HepG2 (cell line): ENCODE results near the gene TUBB3. TPM values are rescaled to one million over a fixed set of nuclear protein-coding genes. Genes with fewer than 3 reads are reported as not detected.

ENCODE experiments used
- FOXO1 ChIP-seq: sonication (generic); formaldehyde crosslinking; IDR thresholded peaks from 2 replicates; pipeline ENCODE4 v1.4.0; 2020; ENCODE audit warnings: missing genetic modification reagents
- HDAC6 ChIP-seq: fragments of 200-600 bp; sonication (generic); IDR thresholded peaks from 2 replicates; pipeline ENCODE4 v1.7.0; 2017; ENCODE audit warnings: mild to moderate bottlenecking, antibody characterized with exemption, low read length, low read depth
- HNRNPL ChIP-seq: fragments of 200-400 bp; formaldehyde crosslinking; IDR thresholded peaks from 2 replicates; pipeline ENCODE4 v1.6.1; 2017; ENCODE audit warnings: mild to moderate bottlenecking, low read depth, low read length
- JUN ChIP-seq: sonication (generic); formaldehyde crosslinking; IDR thresholded peaks from 2 replicates; pipeline ENCODE4 v1.4.0; 2020; ENCODE audit warnings: mild to moderate bottlenecking, missing genetic modification reagents
- MBD4 ChIP-seq: IDR thresholded peaks from 2 replicates; pipeline ENCODE4 v1.6.1; 2012; ENCODE audit warnings: low read length, inconsistent platforms, borderline replicate concordance
- MED8 ChIP-seq: sonication (generic); formaldehyde crosslinking; IDR thresholded peaks from 2 replicates; pipeline ENCODE4 v1.8.1; 2023; ENCODE audit warnings: mild to moderate bottlenecking, missing genetic modification reagents; ENCODE audit not compliant: insufficient replicate concordance
- NCOA1 ChIP-seq: sonication (generic); formaldehyde crosslinking; IDR thresholded peaks from 2 replicates; pipeline ENCODE4 v1.9.0; 2021; ENCODE audit warnings: missing genetic modification reagents
- PHF5A ChIP-seq: IDR thresholded peaks from one replicate; pipeline ENCODE4 v1.6.1; 2018; ENCODE audit warnings: low read depth, missing genetic modification reagents; ENCODE audit not compliant: unreplicated experiment
- RFXANK ChIP-seq: IDR thresholded peaks from 2 replicates; pipeline ENCODE4 v1.6.1; 2016
- SALL1 ChIP-seq: sonication (generic); formaldehyde crosslinking; IDR thresholded peaks from 2 replicates; pipeline ENCODE4 v1.8.0; 2022; ENCODE audit warnings: mild to moderate bottlenecking, missing genetic modification reagents
- TARDBP ChIP-seq: sonication (generic); formaldehyde crosslinking; IDR thresholded peaks from 2 replicates; pipeline ENCODE4 v1.8.0; 2022; ENCODE audit warnings: mild to moderate bottlenecking, missing genetic modification reagents
- TGIF2 ChIP-seq: IDR thresholded peaks from 2 replicates; pipeline ENCODE4 v1.6.1; 2016; ENCODE audit warnings: control low read depth, missing compliant biosample characterization
- U2AF2 ChIP-seq: fragments of 200-400 bp; formaldehyde crosslinking; IDR thresholded peaks from 2 replicates; pipeline ENCODE4 v1.6.1; 2017; ENCODE audit warnings: low read depth, mild to moderate bottlenecking, low read length
- ZBTB7B ChIP-seq: sonication (generic); formaldehyde crosslinking; IDR thresholded peaks from 2 replicates; pipeline ENCODE4 v1.4.0; 2020; ENCODE audit warnings: missing genetic modification reagents
- ZFP36 ChIP-seq: fragments of 150-350 bp; IDR thresholded peaks from 2 replicates; pipeline ENCODE4 v1.6.1; 2018; ENCODE audit warnings: borderline replicate concordance, low read length, low read depth; ENCODE audit not compliant: partially characterized antibody
- ZNF160 ChIP-seq: sonication (generic); formaldehyde crosslinking; IDR thresholded peaks from 2 replicates; pipeline ENCODE4 v1.8.0; 2022; ENCODE audit warnings: mild to moderate bottlenecking, inconsistent platforms, missing genetic modification reagents
- ZNF20 ChIP-seq: sonication (generic); formaldehyde crosslinking; IDR thresholded peaks from 2 replicates; pipeline ENCODE4 v1.4.0; 2020; ENCODE audit warnings: mild to moderate bottlenecking, moderate library complexity, missing genetic modification reagents
- ZNF33B ChIP-seq: sonication (generic); formaldehyde crosslinking; IDR thresholded peaks from 2 replicates; pipeline ENCODE4 v1.5.1; 2020; ENCODE audit warnings: mild to moderate bottlenecking, missing genetic modification reagents
- ZNF562 ChIP-seq: sonication (generic); formaldehyde crosslinking; IDR thresholded peaks from 2 replicates; pipeline ENCODE4 v1.8.0; 2022; ENCODE audit warnings: missing genetic modification reagents, borderline replicate concordance
- ZNF607 ChIP-seq: sonication (generic); formaldehyde crosslinking; IDR thresholded peaks from 2 replicates; pipeline ENCODE4 v1.5.1; 2020; ENCODE audit warnings: missing genetic modification reagents, mild to moderate bottlenecking, borderline replicate concordance
- ZNF713 ChIP-seq: sonication (generic); formaldehyde crosslinking; IDR thresholded peaks from 2 replicates; pipeline ENCODE4 v1.4.0; 2020; ENCODE audit warnings: mild to moderate bottlenecking, missing genetic modification reagents
- polyA plus RNA-seq, 8 experiments: library from polyadenylated mRNA; depleted of rRNA in 3 of 8; stranded (reverse) in 7 of 8; unstranded in 1 of 8; fragments of >200 nt; fragmentation: Illumina TruSeq in 4 of 8; extraction: Trizol in 4 of 8; gene quantifications; 2 replicates each; pipeline versions ENCODE4 v1.2.1 to v1.2.3, GENCODE V29; 2011 to 2016; ENCODE audit warnings: low read depth in 4 of 8, missing spikeins in 1 of 8, mixed read lengths in 1 of 8; ENCODE audit not compliant: insufficient read depth in 1 of 8
- total RNA-seq, 5 experiments: library from RNA; depleted of rRNA; stranded (reverse); fragments of >200 nt; fragmentation: Illumina TruSeq; extraction: Trizol; gene quantifications; 2 replicates each; pipeline ENCODE4 v1.2.3, GENCODE V29; 2016; ENCODE audit warnings: low read depth in 1 of 5
- TF ChIP-seq, protein P1 (sequence below): sonication (generic); formaldehyde crosslinking; IDR thresholded peaks from 2 replicates; pipeline ENCODE4 v1.5.1; 2020; ENCODE audit warnings: missing genetic modification reagents, mild to moderate bottlenecking, borderline replicate concordance
- TF ChIP-seq, protein P2 (sequence below): sonication (generic); formaldehyde crosslinking; IDR thresholded peaks from 2 replicates; pipeline ENCODE4 v1.4.0; 2020; ENCODE audit warnings: missing genetic modification reagents, low read depth, mild to moderate bottlenecking, borderline replicate concordance
- TF ChIP-seq, protein P3 (sequence below): sonication (generic); formaldehyde crosslinking; IDR thresholded peaks from 2 replicates; pipeline ENCODE4 v1.5.1; 2020; ENCODE audit warnings: missing genetic modification reagents, mild to moderate bottlenecking, borderline replicate concordance
- TF ChIP-seq, protein P4 (sequence below): sonication (generic); formaldehyde crosslinking; IDR thresholded peaks from 2 replicates; pipeline ENCODE4 v1.8.0; 2022; ENCODE audit warnings: mild to moderate bottlenecking, missing genetic modification reagents, moderate library complexity

The TUBB3 gene
- total and polyA plus RNA-seq, 2 of the 13 experiments (the other 11 are each of a cell fraction or from before 2014, with no cell fraction given) = 110 to 185 TPM

DNA sequence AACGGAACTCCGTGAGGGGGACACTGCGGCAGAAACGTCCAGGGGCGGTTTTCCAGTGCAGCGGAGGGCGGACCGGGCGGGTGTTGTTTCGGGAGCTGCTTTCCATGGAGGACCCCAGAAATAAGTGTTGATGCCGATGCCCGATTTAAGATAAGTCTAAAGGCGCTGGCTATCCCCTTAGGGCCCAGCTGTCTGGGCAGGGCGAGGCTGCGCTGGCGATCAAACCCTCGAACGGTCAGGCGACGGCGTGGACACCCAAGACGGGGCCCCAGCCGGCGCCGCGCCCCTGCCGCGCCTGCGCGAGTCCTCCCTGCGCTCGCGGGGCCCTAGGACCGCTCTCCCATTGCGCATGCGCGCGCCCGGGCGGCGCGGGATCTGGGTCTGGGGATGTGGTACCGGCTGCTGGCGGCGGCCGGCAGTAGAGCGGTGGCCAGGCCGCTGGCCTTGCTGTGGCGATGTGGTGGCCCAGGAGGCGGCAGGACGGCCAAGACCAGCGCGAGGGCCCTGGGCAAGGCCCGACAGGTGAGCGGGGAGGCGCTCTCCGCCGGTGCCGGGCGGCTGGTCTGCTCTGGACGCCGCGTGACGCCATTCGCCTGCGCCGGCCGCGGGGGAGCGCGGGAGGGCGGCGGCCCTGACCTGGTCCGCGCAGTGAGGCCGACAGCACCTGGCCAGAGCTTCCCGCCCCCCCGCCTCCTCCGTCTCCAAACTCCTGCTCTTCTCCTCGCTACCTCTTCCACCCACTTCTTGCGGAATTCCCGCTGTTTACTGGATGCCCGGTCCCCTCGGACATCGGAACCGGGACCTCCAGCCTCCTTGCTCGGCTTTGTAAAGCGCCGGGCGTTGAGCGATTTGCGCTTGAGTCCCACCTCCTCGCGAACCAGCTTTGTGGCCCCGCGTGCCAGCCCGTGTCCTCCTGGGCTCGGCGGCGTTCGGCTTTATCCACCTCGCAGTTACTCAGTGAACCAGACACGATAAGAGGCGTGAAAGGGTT, 49.4 kb downstream of the TUBB3 start (continued):
- 0 out of 2 replicates have a peak, but pooled peaks have one; percentile 4 for TF ChIP-seq ZBTB7B (CRISPR knock-in tag)
- TF ChIP-seq, protein P1, sequence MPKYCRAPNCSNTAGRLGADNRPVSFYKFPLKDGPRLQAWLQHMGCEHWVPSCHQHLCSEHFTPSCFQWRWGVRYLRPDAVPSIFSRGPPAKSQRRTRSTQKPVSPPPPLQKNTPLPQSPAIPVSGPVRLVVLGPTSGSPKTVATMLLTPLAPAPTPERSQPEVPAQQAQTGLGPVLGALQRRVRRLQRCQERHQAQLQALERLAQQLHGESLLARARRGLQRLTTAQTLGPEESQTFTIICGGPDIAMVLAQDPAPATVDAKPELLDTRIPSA = peak; percentile 98
- peak; percentile 83 for TF ChIP-seq RFXANK (CRISPR knock-in tag)
- TF ChIP-seq ZNF713 = peak; percentile 3; the same call in 1 of the 2 replicates
- TF ChIP-seq, protein P2, sequence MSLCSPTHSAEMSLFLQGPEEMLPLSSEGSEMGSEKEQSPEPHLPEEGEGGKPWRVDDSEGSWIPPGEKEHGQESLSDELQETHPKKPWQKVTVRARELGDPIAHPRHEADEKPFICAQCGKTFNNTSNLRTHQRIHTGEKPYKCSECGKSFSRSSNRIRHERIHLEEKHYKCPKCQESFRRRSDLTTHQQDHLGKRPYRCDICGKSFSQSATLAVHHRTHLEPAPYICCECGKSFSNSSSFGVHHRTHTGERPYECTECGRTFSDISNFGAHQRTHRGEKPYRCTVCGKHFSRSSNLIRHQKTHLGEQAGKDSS = no peak
- peak; percentile 80 for TF ChIP-seq PHF5A (CRISPR knock-in tag)
- peak; percentile 63; the same call in 1 of the 2 replicates for TF ChIP-seq ZNF33B (CRISPR knock-in tag)
- TF ChIP-seq SALL1 = peak; percentile 7; the same call in 1 of the 2 replicates
- TF ChIP-seq FOXO1 (CRISPR knock-in tag) = no peak; the same call in 1 of the 2 replicates
- no peak; the same call in 1 of the 2 replicates for TF ChIP-seq ZNF160 (CRISPR knock-in tag)
- peak; percentile 93 for TF ChIP-seq TARDBP (CRISPR knock-in tag)
- no peak; the same call in 1 of the 2 replicates for TF ChIP-seq ZNF607 (CRISPR knock-in tag)
- no peak for TF ChIP-seq ZNF562 (CRISPR knock-in tag)
- TF ChIP-seq HNRNPL = no peak
- no peak for TF ChIP-seq MBD4
- TF ChIP-seq TGIF2 (CRISPR knock-in tag) = peak; percentile 68
- TF ChIP-seq HDAC6 = no peak
- TF ChIP-seq, protein P3, sequence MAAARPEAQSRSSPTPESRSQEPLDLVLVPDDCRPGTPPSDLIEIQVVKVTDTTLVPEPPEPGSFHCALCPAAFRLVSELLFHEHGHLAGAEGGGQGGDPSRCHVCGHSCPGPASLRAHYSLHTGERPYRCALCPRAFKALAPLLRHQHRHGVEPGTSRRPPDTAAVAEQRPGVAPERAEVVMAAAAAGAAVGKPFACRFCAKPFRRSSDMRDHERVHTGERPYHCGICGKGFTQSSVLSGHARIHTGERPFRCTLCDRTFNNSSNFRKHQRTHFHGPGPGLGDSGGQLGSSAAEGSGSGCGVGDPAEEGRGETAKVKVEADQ = peak; percentile 89; the same call in 1 of the 2 replicates
- TF ChIP-seq ZNF20 (CRISPR knock-in tag) = 0 out of 2 replicates have a peak, but pooled peaks have one; percentile 56
- TF ChIP-seq ZFP36 = no peak
- TF ChIP-seq MED8 (CRISPR knock-in tag) = peak; percentile 9
- TF ChIP-seq, protein P4, sequence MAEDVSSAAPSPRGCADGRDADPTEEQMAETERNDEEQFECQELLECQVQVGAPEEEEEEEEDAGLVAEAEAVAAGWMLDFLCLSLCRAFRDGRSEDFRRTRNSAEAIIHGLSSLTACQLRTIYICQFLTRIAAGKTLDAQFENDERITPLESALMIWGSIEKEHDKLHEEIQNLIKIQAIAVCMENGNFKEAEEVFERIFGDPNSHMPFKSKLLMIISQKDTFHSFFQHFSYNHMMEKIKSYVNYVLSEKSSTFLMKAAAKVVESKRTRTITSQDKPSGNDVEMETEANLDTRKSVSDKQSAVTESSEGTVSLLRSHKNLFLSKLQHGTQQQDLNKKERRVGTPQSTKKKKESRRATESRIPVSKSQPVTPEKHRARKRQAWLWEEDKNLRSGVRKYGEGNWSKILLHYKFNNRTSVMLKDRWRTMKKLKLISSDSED = no peak
- no peak for TF ChIP-seq U2AF2
- peak; percentile 80 for TF ChIP-seq NCOA1 (CRISPR knock-in tag)
- TF ChIP-seq JUN (CRISPR knock-in tag) = peak; percentile 85; the same call in 1 of the 2 replicates
